NCI-H2196 treated with DMSO at 0.1 percent for 48 hours (cell line): ENCODE measurements around the gene KLHL41.
A peak's percentile ranks its signal among the peaks of the same experiment; 100 is the strongest.
"Not testable (repeated sequence)": the region's sequence is repeated elsewhere in the genome, so short reads cannot be mapped to it uniquely, and the experiment has no call there.

Experiments used
- DNase-seq: peaks from one replicate; lab custom pipeline; 2025; ENCODE audit not compliant: unreplicated experiment; lab: John Stamatoyannopoulos, UW

The KLHL41 gene

DNA sequence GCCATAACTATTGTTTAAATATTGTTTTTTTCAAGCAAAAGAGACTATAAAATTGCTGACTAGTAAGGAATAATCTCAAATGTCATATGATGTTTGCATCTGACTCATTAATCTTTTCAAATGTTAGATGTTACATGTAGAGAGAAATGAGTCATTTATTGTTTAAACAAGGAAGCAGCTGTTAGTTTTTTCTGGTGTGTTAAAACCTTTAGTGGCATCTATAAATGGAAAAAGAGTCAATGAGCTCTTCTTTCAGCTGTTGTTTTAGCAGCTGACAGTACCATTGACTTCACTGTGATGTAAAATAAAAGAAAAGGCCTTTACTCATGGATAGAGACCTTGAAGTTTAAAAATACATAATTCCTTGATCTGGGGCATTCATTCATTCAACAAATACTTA is 1.8 kb upstream of the KLHL41 start:
- peak; percentile 72 for DNase-seq

DNA sequence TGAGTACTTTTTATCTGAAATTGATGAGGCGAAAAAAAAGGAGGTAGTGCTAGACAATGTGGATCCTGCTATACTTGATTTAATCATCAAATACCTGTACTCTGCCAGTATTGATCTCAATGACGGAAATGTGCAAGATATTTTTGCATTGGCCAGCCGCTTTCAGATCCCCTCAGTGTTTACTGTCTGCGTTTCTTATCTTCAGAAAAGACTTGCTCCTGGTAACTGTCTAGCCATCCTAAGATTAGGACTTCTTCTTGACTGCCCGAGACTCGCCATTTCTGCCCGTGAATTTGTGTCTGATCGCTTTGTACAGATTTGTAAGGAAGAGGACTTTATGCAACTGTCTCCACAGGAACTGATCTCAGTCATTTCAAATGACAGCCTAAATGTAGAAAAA is 453 bp downstream of the KLHL41 start:
- DNase-seq: no peak

DNA sequence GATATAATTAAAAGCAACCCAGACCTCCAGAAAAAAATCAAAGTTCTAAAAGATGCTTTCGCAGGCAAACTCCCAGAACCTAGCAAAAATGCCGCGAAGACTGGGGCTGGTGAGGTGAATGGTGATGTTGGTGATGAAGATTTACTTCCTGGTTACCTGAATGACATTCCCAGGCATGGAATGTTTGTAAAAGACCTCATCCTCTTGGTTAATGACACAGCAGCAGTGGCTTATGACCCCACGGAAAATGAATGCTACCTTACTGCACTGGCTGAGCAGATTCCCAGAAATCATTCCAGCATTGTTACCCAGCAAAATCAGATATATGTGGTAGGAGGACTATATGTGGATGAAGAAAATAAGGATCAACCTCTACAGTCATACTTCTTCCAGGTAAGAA is 994 bp downstream of the KLHL41 start:
- no peak for DNase-seq

DNA sequence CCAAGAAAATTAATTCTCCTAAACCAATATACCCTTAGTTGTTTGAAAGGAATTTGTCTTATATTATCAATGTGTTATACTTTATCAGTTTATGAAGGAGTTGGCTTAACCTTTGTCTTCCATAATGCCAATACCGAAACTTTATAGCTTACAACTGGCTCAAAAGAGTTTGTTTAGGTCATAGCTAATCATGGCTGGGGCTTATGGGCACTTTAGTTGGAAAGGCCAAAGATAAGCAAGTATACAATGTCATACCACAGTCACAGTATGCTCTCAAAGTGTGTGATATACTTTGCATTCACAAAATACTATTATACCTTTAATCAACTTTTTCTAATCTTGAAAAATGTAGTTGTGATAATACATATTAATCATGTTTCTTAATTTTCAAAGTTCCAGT is 2.3 kb downstream of the KLHL41 start:
- no peak for DNase-seq

DNA sequence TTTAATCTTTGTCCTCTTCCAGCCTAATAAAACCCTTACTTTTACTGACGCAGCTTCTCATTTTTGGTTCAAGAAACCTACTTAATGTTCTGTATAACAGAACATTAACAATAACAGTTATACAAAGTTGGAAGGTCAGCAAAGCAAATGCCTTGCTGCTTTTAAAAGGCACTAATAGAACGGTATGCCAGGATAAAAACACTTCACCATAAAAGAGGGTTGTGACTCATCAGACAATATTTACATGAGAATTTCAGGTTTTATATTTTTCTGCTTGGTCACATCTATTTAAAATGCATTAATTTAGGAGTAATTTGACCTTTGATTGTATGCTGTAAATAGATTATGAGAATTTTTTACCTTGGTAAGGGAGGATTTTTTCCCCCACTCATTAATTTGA is 3.0 kb downstream of the KLHL41 start:
- no peak for DNase-seq

DNA sequence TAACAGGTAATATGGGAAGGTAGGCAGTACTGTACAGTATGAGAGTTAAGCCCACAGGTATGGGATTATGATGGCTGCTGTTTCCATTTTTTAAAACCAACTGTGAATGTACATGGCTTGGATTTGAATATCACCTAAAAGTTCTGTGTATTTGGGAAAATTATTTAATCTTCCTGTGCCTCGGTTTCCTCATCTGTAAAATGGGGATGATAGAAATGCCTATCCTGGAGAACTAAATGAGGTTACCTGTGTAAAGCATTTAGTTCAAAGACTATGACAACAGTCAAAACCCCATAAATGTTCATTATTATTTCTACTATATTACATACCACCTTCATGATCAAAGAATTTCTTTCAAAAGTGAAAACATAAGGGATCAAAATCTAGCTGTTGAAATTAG is 3.6 kb downstream of the KLHL41 start:
- DNase-seq: no peak

DNA sequence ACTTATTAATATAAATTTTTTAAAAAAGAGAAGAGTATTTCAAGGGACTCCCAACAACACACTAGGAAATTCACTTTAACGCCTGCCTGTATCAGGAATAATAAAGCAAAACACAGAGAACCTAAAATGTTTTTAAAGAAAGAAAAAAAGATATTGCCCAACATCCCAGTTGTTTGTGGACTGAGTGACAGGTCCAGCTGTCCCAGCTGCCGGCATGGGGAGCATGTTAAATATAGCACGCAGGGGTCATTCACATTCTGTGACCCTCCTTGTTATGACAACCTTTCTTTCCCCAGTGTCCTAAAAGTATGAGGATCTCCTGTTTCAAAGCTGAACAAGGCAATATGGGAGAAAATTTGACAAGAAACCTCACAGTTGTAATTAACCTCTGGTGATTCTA is 4.4 kb downstream of the KLHL41 start:
- DNase-seq: no peak

DNA sequence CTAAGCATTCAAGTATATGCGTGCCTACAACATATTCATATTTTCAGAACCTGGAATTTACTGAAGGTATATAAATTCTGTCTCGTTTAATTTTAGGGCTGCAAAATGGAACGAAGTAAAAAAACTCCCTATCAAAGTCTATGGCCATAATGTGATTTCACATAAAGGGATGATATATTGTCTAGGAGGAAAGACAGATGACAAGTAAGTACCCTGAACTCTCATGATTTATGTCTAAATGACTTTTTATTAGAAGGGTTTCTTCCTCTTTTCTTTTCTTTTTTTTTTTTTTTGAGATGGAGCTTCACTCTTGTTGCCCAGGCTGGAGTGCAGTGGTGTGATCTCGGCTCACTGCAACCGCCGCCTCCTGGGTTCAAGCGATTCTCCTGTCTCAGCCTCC is 5.3 kb downstream of the KLHL41 start:
- DNase-seq: not testable (repeated sequence)

DNA sequence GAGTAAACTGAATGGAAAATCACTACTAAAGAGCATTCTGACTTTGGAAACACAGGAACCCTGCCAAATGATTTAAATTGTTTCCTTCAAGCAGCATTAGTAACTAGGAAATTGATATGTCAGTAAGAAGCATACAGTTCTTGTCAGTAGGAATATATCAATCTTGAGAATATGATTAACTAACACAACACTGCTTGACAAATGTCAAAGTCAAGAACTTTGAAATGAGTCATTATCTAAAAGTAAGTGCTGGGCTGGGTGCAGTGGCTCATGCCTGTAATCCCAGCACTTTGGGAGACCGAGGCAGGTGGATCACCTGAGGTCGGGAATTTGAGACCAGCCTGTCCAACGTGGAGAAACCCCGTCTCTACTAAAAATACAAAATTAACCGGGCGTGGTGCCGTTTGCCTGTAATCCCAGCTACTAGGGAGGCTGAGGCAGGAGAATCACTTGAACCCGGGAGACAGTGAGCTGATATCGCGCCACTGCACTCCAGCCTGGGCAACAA is 7.0 kb downstream of the KLHL41 start:
- not testable (repeated sequence) for DNase-seq

DNA sequence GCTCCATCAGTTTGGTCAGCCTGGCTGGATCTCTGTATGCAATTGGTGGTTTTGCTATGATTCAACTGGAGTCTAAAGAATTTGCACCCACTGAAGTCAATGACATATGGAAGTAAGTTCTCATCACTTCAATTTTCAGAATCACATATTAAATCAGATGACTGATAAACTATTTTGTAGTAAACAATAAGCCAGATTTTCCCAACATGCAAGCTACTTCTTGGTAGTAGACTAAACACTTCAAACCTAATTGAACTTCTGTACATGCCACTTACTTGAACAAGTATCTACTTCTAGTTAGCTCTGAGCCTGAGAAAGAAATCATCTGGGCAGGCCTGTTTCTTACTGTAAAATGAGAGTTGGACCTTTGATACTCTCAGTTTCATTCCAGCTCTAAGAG is 11.4 kb downstream of the KLHL41 start:
- DNase-seq: no peak

DNA sequence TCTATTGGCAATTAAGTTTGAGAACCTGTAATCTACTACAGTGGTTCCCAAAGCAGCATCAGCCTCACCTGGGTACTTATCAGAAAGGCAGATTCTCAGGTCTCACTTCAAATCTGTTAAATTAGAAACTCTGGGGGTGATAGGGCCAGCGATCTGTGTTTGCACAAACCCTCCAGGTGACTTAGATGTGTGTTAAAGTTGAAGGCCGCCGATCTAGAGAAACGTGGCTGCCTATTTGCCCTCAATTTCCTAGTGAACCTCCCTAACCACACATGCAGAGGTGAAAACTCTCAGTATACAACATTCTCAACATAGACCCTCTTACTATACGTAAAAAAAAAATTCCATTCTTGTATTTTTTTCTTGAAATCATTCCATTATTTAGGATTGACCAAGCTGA is 14.2 kb downstream of the KLHL41 start:
- no peak for DNase-seq

DNA sequence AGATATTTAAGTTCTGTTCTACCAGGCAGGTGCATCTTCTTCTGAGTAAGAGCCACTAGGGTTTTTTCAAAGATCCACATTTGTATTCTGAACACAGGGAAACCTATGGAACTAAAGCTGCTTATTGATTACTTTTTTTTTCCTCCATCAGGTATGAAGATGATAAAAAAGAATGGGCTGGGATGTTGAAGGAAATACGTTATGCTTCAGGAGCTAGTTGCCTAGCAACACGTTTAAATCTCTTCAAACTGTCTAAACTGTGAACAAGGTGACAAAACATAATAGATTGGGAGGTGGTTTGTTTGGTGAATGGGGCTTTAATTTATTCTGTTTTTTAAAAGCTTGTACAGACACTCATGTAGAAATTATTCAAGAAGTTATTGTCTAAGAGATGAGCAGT is 15.9 kb downstream of the KLHL41 start:
- DNase-seq: no peak

DNA sequence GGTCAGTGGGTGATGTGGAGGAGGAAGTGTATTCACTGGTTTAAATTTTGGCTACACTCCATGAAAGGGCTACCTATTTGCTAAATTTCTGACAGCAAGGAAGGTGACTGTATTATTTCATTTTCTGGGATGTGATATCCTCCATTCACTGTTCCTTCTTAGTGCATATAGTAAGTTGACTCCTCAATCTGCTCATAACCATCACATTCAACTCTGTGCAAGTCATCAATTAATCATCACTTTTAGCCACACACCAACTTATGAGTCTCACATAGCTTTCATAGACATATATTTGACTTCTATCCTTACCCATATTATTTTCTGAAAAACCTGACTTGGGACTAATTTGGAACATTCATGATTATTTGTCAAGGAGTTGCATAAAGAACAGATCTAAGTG is 16.9 kb downstream of the KLHL41 start:
- DNase-seq: no peak

DNA sequence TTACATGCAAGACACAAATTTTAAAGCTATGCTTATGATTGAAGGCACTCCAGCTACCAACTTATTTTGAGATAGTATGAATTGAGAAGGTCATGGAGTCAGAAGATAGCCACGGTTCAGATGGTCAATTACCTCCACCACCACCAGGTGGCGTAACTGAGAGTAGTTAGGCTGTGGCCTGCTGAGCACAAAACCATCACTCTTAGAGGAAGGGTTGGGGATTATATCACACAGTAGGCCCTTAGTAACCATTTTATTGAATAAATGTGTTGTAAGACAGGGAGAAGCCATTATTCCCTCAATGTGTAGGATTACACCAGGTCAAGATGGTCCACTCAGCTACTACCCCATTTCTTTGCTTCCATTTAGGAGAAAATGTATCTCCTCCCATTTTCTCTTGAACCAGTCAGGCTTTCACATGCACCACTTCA is 18.8 kb downstream of the KLHL41 start:
- no peak for DNase-seq

DNA sequence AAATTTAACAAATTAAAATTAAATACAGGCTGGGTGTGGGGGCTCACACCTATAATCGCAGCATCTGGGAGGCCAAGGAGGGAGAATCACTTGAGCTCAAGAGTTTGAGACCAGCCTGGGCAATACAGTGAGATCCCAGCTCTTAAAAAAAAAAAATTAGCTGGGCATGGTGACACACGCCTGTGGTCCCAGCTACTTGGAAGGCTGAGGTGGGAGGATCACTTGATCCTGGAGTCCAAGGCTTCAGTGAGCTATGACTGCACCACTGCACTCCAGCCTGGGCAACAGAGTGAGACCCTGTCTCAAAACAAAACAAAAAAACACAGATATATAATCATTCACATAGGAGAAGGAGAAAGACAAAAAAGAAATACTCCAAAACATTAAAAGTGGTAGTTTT is 30.0 kb downstream of the KLHL41 start:
- not testable (repeated sequence) for DNase-seq

DNA sequence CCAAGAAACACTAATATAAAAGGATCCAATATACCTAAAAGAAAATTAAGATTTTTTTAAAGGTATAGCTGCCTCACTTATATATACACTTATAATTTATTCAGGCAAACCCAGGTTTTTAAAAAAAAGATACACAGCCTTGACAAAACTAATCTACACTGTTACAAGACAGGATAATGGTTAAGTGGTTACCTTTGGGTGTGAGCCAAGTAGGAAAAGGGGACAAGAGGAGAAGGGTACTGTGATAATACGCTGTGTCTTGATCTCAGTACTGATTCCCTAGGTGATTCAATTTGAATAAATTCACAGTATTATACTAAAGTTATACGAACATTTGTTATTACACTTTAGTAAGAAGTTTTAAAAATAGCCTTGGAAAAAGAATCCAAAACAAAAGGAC is 30.6 kb downstream of the KLHL41 start:
- no peak for DNase-seq

DNA sequence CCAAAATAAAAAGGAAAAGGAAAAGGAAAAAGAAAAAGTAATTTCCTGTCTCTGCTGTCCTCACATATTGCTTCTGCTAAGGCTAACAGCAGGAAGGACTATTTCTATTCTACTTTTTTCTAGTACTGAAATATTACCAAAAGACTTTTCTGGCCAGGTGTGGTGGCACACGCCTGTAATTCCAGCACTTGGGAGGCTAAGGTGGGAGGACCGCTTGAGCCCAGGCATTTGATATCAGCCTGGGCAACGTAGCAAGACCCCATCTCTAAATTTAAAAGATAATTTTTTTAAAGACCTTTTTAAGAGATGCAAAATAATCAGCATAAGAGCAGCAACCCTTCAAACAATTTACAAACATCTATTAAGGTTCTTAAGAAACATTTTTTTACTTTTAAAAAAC is 32.9 kb downstream of the KLHL41 start:
- DNase-seq: no peak

DNA sequence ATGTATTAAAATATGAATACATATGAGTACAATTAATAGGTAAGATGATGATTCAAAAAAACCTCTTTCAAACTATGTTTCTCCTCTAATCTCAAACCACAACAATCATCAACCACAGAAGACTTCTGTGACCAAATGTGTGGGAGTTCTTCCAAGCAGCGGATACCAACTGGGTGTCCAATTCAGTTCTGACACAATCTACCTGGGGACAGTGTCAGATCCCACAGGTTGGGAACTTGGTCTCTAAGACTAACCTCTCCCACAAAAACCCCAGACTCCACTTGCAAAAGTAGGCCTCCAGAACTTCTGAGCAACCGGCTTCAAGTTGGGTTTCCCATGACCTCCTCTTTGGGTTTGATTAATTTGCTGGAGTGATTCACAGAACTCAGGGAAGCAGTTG is 37.3 kb downstream of the KLHL41 start:
- DNase-seq: no peak

DNA sequence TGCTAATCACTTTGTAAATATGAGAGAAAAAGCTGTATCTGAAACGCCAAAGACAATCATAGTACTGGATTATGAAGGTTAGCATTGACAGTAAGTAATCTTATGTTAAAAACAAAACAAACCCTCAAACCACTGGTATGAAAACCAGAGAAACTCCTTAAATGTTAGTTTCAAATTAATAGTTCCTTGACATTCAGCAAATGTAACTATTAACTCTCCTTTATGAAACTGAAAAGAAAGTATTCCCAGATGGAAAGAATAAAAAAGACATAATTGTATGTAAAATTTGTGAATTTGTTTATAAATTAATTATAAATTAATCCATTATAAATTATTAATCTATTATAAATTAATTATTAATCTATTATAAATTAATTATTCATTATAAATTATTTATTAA is 51.9 kb downstream of the KLHL41 start:
- DNase-seq: no peak

DNA sequence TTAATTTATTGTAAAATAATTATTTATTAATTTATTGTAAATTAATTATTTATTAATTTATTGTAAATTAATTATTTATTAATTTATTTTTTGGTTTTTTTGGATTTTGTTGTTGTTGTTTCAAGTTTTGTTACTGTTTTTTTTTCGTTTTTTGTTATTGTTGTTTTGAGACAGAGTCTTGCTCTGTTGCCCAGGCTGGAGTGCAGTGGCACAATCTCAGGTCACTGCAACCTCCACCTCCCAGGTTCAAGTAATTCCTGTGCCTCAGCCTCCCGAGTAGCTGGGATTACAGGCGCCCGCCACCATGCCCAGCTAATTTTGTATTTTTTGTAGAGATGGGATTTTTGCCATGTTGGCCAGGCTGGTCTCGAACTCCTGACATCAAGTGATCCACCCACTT is 52.6 kb downstream of the KLHL41 start:
- not testable (repeated sequence) for DNase-seq

DNA sequence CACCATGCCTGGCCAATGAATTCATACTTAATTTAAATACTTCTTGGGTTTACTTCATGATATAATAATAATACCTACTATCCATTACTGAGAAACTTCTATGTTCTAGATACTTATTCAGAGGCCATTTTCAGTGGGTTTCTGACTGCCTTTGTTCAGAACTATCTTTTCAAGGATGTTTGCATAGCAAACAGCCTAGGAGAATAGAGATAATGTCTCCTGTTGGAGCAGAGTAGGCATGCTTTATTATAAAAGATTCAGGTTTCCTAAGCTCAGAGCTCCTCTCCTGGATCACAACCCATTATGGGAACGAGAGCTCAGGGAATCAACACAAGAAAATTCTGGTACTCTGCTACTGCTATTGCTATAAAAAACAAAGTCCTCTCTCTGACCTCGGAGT is 53.0 kb downstream of the KLHL41 start:
- DNase-seq: no peak

DNA sequence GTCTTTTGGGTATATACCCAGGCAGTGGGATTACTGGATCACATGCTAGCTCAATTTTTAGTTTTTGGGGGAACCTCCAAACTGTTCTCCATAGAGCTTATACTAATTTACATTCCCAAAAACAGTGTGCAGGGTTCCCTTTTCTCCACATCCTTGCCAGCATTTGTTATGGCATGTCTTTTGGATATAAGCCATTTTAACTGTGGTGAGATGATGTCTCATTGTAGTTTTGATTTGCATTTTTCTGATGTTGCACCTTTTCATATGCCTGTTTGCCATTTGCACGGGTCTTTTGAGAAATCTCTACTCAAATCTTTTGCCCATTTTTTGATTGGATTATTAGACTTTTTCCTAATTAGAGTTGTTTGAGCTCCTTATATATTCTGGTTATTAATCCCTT is 56.2 kb downstream of the KLHL41 start:
- no peak for DNase-seq

DNA sequence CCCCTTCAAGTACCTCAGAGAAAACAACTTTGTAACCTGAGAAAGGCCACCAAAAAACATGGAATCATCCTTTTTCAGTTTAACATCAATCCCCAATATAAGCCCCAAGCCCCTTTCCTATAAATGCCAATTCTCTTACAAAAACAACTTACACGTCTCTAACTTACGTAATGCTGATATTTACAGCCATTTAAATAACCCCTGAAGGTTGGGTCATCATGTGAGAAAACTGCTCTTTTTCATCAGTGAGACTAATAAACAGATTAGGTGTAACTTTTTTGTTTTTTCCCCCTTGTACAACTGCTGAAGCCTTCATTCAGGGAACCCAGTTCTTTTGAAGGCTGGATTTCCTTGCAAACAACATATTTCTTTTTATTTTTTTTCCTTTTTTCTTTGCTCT is 60.4 kb downstream of the KLHL41 start:
- no peak for DNase-seq

DNA sequence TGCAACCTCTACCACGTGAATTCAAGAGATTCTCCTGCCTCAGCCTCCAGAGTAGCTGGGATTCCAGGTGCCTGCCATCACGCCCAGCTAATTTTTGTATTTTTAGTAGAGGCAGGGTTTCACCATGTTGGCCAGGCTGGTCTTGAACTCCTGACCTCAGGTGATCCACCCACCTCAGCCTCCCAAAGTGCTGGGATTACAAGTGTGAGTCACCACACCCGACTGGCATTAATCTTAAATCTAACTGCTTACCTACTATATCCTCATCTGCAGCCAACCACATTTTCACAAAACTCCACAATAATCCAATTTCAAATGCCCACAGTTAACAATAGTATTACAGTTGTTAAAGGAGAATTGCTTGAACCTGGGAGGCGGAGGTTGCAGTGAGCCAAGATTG is 61.2 kb downstream of the KLHL41 start:
- not testable (repeated sequence) for DNase-seq
